LHCN-M2 (cell line): Measurements from ENCODE around the gene TGFBR3. TPM values are rescaled to one million over a fixed set of nuclear protein-coding genes. Genes with fewer than 3 reads are reported as not detected.
A peak's percentile ranks its signal among the peaks of the same experiment; 100 is the strongest.

Experiments
- DNase-seq: peaks from one replicate; pipeline ENCODE4 v3.0.0-alpha.2; 2012; ENCODE audit warnings: low read depth
- total RNA-seq: library from RNA; depleted of rRNA; stranded (reverse); fragments of >200 nt; gene quantifications from 2 replicates; pipeline ENCODE4 v1.2.3, GENCODE V29; 2014

Gene TGFBR3
- total RNA-seq, 1 experiment from 2014 or later = 2.6 TPM

GRCh38 chr1:91763252-91763651 lies 122.7 kb downstream of the TGFBR3 start:
- DNase-seq = no peak

- no peak for DNase-seq
These were observed 124.6 kb downstream of the TGFBR3 start for GRCh38 chr1:91761295-91761721.

- DNase-seq = no peak
These were observed 125.4 kb downstream of the TGFBR3 start for GRCh38 chr1:91760512-91760911.

- DNase-seq = no peak
These were observed 126.9 kb downstream of the TGFBR3 start for GRCh38 chr1:91759076-91759475.

GRCh38 chr1:91757763-91758460 lies 128.0 kb downstream of the TGFBR3 start:
- no peak for DNase-seq

- no peak for DNase-seq
These were observed 130.2 kb downstream of the TGFBR3 start for GRCh38 chr1:91755702-91756287.

- no peak for DNase-seq
These were observed 131.0 kb downstream of the TGFBR3 start for GRCh38 chr1:91754816-91755580.

GRCh38 chr1:91754348-91754747 lies 131.6 kb downstream of the TGFBR3 start:
- peak; percentile 19 for DNase-seq

GRCh38 chr1:91753878-91754277 lies 132.1 kb downstream of the TGFBR3 start:
- no peak for DNase-seq

GRCh38 chr1:91752324-91752723 lies 133.6 kb downstream of the TGFBR3 start:
- DNase-seq = no peak

- DNase-seq = peak; percentile 45
These were observed 134.7 kb downstream of the TGFBR3 start for GRCh38 chr1:91751275-91751674.

- peak; percentile 79 for DNase-seq
These were observed 135.5 kb downstream of the TGFBR3 start for GRCh38 chr1:91750398-91750996.

GRCh38 chr1:91749788-91750231 lies 136.1 kb downstream of the TGFBR3 start:
- no peak for DNase-seq

- DNase-seq = no peak
These were observed 138.3 kb downstream of the TGFBR3 start for GRCh38 chr1:91747666-91748065.

GRCh38 chr1:91746728-91747338 lies 139.1 kb downstream of the TGFBR3 start:
- no peak for DNase-seq

- DNase-seq = no peak
These were observed 140.1 kb downstream of the TGFBR3 start for GRCh38 chr1:91745640-91746373.

GRCh38 chr1:91744953-91745639 lies 140.9 kb downstream of the TGFBR3 start:
- DNase-seq = no peak

- DNase-seq = peak; percentile 65
These were observed 143.1 kb downstream of the TGFBR3 start for GRCh38 chr1:91742848-91743292.

- no peak for DNase-seq
These were observed 144.0 kb downstream of the TGFBR3 start for GRCh38 chr1:91741906-91742305.

GRCh38 chr1:91741301-91741700 lies 144.7 kb downstream of the TGFBR3 start:
- no peak for DNase-seq
